ENCODE results near the gene FABP7. TPM values are rescaled to one million over a fixed set of nuclear protein-coding genes. Genes with fewer than 3 reads are reported as not detected.
"Not testable (repeated sequence)": the region's sequence is repeated elsewhere in the genome, so short reads cannot be mapped to it uniquely, and the experiment has no call there.

Gene FABP7
- total and polyA plus RNA-seq, 2 experiments from 2014 or later = 6.6 to 15.7 TPM

DNA sequence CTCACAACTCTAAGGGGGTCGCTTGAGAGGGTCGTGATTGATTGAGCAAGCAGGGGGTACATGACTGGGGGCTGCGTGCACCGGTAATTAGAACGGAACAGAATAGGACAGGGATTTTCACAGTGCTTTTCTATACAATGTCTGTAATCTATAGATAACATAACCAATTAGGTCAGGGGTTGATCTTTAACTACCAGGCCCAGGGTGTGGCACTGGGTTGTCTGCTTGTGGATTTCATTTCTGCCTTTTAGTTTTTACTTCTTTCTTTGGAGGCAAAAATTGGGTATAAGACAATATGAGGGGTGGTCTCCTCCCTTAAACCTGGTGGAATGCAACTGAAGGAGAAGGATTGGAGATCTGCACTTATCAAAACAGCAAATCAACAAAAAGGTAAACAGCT, 30.6 kb upstream of the FABP7 start:
- not testable (repeated sequence) for H3K27ac Mint-ChIP-seq; H3K36me3 ChIP-seq (ENCODE audit: insufficient read depth); ATAC-seq; H2AFZ ChIP-seq; H3K4me2 ChIP-seq; DNase-seq (ENCODE audit: low spot score); H4K20me1 ChIP-seq (replicated peaks; ENCODE audit: insufficient read depth); H3K4me3 Mint-ChIP-seq; H3K27ac ChIP-seq (ENCODE audit: low read depth); H3K79me2 ChIP-seq (replicated peaks; ENCODE audit: insufficient read depth); H3F3A ChIP-seq (replicated peaks; ENCODE audit: low read depth); H3K9me2 ChIP-seq (ENCODE audit: insufficient read depth); H3K4me3 ChIP-seq
- Histone ChIP-seq H3K4me1 (ENCODE audit: insufficient read depth) (peaks cover 21% of the 10 kb centered on the region), H3K27me3 (ENCODE audit: insufficient read depth) (peaks cover 26% of the 10 kb centered on the region)
- peaks cover 10% of the 10 kb centered on the region for H3K36me3 Mint-ChIP-seq (ENCODE audit: low read depth)
- H3K27me3 Mint-ChIP-seq (ENCODE audit: insufficient read depth, low read depth, poor library complexity) = peaks cover 11% of the 10 kb centered on the region
- peaks cover 17% of the 10 kb centered on the region for H3K9me3 Mint-ChIP-seq
- peaks cover 19% of the 10 kb centered on the region for H3K4me1 Mint-ChIP-seq

DNA sequence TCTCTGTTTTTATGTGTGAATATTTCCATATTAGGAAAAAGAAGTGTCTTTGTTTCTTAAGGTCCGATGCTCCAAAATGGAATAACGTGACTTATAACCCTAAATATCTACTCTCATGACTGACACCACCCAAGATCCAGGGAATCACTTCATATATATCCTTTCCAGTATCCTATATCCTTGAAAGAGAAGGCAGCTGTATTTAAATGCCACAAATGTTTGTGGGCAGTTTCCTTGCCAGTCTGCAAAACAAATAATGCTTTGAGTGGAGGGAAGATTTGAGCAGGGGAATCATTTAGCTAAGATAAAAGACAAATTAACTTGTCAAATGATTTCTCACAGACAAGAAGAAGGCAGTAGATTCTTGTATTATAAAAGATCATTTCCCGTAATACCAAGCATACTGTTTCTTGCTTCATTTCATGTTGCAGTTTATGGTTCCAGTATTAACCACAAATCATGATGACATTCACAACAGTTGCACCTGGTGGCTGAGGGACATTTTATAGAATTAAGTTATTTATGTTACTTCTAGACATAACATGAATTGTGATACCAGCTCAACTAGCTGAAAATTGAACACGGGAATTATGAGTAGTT, 30.0 kb upstream of the FABP7 start:
- H3K4me1 Mint-ChIP-seq = peaks cover 22% of the 10 kb centered on the region
- Histone ChIP-seq H3K4me3 (no peak overlapping the region), H3K27me3 (ENCODE audit: insufficient read depth) (peaks cover 32% of the 10 kb centered on the region), H3K4me1 (ENCODE audit: insufficient read depth) (peaks cover 25% of the 10 kb centered on the region), H3F3A (replicated peaks; ENCODE audit: low read depth) (no peaks in the 10 kb centered on the region), H3K36me3 (ENCODE audit: insufficient read depth) (no peaks in the 10 kb centered on the region), H3K79me2 (replicated peaks; ENCODE audit: insufficient read depth) (no peaks in the 10 kb centered on the region), H3K9me2 (ENCODE audit: insufficient read depth) (no peaks in the 10 kb centered on the region), H4K20me1 (replicated peaks; ENCODE audit: insufficient read depth) (no peaks in the 10 kb centered on the region), H2AFZ (no peak overlapping the region), H3K4me2 (no peak overlapping the region), H3K27ac (ENCODE audit: low read depth) (no peak overlapping the region)
- peaks cover 10% of the 10 kb centered on the region for H3K36me3 Mint-ChIP-seq (ENCODE audit: low read depth)
- DNase-seq (ENCODE audit: low spot score) (no peak), ATAC-seq (no peak)
- peaks cover 17% of the 10 kb centered on the region for H3K9me3 Mint-ChIP-seq
- peaks cover 15% of the 10 kb centered on the region for H3K27me3 Mint-ChIP-seq (ENCODE audit: insufficient read depth, low read depth, poor library complexity)
- H3K4me3 Mint-ChIP-seq = no peak overlapping the region
- no peak overlapping the region for H3K27ac Mint-ChIP-seq
- TF ChIP-seq CREB1 (CRISPR knock-in tag; IDR thresholded peaks at IDR 0.05; ENCODE audit: low read depth) (no peak), STAT1 (IDR thresholded peaks at IDR 0.05; ENCODE audit: unreplicated experiment) (no peak), EZH2 (IDR thresholded peaks at IDR 0.05; ENCODE audit: low read depth, unreplicated experiment) (no peak), POLR2AphosphoS5 (IDR thresholded peaks at IDR 0.05; ENCODE audit: low read depth) (no peak), ZNF114 (CRISPR knock-in tag; IDR thresholded peaks at IDR 0.05) (no peak), JUNB (IDR thresholded peaks at IDR 0.05; ENCODE audit: unreplicated experiment) (no peak), ZNF331 (CRISPR knock-in tag; IDR thresholded peaks at IDR 0.05; ENCODE audit: low read depth) (no peak), EZH2phosphoT487 (IDR thresholded peaks at IDR 0.05; ENCODE audit: unreplicated experiment) (no peak)
- TF ChIP-seq, protein P1, sequence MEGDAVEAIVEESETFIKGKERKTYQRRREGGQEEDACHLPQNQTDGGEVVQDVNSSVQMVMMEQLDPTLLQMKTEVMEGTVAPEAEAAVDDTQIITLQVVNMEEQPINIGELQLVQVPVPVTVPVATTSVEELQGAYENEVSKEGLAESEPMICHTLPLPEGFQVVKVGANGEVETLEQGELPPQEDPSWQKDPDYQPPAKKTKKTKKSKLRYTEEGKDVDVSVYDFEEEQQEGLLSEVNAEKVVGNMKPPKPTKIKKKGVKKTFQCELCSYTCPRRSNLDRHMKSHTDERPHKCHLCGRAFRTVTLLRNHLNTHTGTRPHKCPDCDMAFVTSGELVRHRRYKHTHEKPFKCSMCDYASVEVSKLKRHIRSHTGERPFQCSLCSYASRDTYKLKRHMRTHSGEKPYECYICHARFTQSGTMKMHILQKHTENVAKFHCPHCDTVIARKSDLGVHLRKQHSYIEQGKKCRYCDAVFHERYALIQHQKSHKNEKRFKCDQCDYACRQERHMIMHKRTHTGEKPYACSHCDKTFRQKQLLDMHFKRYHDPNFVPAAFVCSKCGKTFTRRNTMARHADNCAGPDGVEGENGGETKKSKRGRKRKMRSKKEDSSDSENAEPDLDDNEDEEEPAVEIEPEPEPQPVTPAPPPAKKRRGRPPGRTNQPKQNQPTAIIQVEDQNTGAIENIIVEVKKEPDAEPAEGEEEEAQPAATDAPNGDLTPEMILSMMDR (conservative IDR thresholded peaks at IDR 0.05; ENCODE audit: low read depth in 2 of 2) = no peak
- TF ChIP-seq, protein P2, sequence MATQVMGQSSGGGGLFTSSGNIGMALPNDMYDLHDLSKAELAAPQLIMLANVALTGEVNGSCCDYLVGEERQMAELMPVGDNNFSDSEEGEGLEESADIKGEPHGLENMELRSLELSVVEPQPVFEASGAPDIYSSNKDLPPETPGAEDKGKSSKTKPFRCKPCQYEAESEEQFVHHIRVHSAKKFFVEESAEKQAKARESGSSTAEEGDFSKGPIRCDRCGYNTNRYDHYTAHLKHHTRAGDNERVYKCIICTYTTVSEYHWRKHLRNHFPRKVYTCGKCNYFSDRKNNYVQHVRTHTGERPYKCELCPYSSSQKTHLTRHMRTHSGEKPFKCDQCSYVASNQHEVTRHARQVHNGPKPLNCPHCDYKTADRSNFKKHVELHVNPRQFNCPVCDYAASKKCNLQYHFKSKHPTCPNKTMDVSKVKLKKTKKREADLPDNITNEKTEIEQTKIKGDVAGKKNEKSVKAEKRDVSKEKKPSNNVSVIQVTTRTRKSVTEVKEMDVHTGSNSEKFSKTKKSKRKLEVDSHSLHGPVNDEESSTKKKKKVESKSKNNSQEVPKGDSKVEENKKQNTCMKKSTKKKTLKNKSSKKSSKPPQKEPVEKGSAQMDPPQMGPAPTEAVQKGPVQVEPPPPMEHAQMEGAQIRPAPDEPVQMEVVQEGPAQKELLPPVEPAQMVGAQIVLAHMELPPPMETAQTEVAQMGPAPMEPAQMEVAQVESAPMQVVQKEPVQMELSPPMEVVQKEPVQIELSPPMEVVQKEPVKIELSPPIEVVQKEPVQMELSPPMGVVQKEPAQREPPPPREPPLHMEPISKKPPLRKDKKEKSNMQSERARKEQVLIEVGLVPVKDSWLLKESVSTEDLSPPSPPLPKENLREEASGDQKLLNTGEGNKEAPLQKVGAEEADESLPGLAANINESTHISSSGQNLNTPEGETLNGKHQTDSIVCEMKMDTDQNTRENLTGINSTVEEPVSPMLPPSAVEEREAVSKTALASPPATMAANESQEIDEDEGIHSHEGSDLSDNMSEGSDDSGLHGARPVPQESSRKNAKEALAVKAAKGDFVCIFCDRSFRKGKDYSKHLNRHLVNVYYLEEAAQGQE (IDR thresholded peaks at IDR 0.05; ENCODE audit: unreplicated experiment) = no peak
- TF ChIP-seq, protein P3, sequence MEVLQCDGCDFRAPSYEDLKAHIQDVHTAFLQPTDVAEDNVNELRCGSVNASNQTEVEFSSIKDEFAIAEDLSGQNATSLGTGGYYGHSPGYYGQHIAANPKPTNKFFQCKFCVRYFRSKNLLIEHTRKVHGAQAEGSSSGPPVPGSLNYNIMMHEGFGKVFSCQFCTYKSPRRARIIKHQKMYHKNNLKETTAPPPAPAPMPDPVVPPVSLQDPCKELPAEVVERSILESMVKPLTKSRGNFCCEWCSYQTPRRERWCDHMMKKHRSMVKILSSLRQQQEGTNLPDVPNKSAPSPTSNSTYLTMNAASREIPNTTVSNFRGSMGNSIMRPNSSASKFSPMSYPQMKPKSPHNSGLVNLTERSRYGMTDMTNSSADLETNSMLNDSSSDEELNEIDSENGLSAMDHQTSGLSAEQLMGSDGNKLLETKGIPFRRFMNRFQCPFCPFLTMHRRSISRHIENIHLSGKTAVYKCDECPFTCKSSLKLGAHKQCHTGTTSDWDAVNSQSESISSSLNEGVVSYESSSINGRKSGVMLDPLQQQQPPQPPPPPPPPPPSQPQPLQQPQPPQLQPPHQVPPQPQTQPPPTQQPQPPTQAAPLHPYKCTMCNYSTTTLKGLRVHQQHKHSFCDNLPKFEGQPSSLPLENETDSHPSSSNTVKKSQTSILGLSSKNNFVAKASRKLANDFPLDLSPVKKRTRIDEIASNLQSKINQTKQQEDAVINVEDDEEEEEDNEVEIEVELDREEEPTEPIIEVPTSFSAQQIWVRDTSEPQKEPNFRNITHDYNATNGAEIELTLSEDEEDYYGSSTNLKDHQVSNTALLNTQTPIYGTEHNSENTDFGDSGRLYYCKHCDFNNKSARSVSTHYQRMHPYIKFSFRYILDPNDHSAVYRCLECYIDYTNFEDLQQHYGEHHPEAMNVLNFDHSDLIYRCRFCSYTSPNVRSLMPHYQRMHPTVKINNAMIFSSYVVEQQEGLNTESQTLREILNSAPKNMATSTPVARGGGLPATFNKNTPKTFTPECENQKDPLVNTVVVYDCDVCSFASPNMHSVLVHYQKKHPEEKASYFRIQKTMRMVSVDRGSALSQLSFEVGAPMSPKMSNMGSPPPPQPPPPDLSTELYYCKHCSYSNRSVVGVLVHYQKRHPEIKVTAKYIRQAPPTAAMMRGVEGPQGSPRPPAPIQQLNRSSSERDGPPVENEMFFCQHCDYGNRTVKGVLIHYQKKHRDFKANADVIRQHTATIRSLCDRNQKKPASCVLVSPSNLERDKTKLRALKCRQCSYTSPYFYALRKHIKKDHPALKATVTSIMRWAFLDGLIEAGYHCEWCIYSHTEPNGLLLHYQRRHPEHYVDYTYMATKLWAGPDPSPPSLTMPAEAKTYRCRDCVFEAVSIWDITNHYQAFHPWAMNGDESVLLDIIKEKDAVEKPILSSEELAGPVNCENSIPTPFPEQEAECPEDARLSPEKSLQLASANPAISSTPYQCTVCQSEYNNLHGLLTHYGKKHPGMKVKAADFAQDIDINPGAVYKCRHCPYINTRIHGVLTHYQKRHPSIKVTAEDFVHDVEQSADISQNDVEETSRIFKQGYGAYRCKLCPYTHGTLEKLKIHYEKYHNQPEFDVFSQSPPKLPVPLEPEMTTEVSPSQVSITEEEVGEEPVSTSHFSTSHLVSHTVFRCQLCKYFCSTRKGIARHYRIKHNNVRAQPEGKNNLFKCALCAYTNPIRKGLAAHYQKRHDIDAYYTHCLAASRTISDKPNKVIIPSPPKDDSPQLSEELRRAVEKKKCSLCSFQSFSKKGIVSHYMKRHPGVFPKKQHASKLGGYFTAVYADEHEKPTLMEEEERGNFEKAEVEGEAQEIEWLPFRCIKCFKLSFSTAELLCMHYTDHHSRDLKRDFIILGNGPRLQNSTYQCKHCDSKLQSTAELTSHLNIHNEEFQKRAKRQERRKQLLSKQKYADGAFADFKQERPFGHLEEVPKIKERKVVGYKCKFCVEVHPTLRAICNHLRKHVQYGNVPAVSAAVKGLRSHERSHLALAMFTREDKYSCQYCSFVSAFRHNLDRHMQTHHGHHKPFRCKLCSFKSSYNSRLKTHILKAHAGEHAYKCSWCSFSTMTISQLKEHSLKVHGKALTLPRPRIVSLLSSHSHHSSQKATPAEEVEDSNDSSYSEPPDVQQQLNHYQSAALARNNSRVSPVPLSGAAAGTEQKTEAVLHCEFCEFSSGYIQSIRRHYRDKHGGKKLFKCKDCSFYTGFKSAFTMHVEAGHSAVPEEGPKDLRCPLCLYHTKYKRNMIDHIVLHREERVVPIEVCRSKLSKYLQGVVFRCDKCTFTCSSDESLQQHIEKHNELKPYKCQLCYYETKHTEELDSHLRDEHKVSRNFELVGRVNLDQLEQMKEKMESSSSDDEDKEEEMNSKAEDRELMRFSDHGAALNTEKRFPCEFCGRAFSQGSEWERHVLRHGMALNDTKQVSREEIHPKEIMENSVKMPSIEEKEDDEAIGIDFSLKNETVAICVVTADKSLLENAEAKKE (CRISPR knock-in tag; IDR thresholded peaks at IDR 0.05) = no peak

Data from GM23338 (cell line).